ENCODE measurements around the gene SPX.

DNA sequence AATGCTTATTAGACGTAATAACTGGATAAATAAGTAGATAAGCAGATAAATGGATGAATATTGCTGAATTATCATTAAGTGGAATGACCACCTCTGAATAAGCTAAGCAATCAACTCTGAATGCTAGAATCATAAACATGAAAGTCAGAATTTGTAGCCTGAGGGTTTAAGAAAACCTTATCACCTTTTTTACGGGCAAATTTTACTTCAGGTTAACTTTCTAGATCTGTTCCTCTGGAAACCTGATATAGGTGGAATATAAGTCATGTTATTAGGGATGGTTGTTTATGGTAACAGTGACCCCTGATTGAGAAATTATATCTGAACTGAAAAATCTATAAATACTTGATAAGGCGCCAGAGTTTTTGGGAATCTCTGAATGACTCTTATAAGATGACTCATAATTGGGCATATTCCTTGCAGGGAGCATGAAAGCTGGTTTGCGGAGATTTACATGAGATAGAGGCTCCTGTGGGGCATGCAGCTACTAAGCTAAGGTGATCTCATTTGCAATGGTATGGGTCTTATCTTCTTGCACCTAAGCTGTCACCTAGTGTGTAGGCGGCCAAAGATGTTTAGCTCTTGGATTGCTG lies 12.1 kb downstream of the SPX start:
- TF ChIP-seq, protein P1, sequence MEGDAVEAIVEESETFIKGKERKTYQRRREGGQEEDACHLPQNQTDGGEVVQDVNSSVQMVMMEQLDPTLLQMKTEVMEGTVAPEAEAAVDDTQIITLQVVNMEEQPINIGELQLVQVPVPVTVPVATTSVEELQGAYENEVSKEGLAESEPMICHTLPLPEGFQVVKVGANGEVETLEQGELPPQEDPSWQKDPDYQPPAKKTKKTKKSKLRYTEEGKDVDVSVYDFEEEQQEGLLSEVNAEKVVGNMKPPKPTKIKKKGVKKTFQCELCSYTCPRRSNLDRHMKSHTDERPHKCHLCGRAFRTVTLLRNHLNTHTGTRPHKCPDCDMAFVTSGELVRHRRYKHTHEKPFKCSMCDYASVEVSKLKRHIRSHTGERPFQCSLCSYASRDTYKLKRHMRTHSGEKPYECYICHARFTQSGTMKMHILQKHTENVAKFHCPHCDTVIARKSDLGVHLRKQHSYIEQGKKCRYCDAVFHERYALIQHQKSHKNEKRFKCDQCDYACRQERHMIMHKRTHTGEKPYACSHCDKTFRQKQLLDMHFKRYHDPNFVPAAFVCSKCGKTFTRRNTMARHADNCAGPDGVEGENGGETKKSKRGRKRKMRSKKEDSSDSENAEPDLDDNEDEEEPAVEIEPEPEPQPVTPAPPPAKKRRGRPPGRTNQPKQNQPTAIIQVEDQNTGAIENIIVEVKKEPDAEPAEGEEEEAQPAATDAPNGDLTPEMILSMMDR (IDR thresholded peaks at IDR 0.05) = no peak
- TF ChIP-seq POLR2A (IDR thresholded peaks at IDR 0.05) = no peak

Data from Peyer's patch (tissue), 4 donors.